Measurements from ENCODE around the gene RETREG2.
A peak's percentile ranks its signal among the peaks of the same experiment; 100 is the strongest.

- TF ChIP-seq, protein P1, sequence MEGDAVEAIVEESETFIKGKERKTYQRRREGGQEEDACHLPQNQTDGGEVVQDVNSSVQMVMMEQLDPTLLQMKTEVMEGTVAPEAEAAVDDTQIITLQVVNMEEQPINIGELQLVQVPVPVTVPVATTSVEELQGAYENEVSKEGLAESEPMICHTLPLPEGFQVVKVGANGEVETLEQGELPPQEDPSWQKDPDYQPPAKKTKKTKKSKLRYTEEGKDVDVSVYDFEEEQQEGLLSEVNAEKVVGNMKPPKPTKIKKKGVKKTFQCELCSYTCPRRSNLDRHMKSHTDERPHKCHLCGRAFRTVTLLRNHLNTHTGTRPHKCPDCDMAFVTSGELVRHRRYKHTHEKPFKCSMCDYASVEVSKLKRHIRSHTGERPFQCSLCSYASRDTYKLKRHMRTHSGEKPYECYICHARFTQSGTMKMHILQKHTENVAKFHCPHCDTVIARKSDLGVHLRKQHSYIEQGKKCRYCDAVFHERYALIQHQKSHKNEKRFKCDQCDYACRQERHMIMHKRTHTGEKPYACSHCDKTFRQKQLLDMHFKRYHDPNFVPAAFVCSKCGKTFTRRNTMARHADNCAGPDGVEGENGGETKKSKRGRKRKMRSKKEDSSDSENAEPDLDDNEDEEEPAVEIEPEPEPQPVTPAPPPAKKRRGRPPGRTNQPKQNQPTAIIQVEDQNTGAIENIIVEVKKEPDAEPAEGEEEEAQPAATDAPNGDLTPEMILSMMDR (IDR thresholded peaks at IDR 0.05) = peak; percentile 70
- no peak for TF ChIP-seq ZFX (IDR thresholded peaks at IDR 0.05; ENCODE audit: borderline replicate concordance)
Observed at GRCh38 chr2:219177552-219178376, at the start of gene RETREG2.
